HCT116 (cell line): ENCODE data around the gene LSMEM2.

Source experiments
- JUND ChIP-seq: IDR thresholded peaks from 2 replicates; pipeline ENCODE4 v1.6.1; 2012
- POLR2A ChIP-seq: IDR thresholded peaks from 2 replicates; pipeline ENCODE4 v1.7.0; 2011; ENCODE audit warnings: borderline replicate concordance; ENCODE audit not compliant: insufficient read depth, insufficient read length; ENCODE audit errors: extremely low read depth
- POLR2AphosphoS5 ChIP-seq: IDR thresholded peaks from 2 replicates; pipeline ENCODE4 v1.6.1; 2011; ENCODE audit warnings: mild to moderate bottlenecking, low read depth, low read length, moderate library complexity
- YY1 ChIP-seq: IDR thresholded peaks from 2 replicates; pipeline ENCODE4 v1.6.1; 2011; ENCODE audit warnings: low read length, low read depth, moderate library complexity, mild to moderate bottlenecking; ENCODE audit not compliant: insufficient replicate concordance; ENCODE audit errors: extremely low read depth
- TF ChIP-seq, protein P1 (sequence below), 3 experiments: fragments of 200-600 bp in 1 of 3; sonication (generic) in 1 of 3; IDR thresholded peaks in 2 of 3; conservative IDR thresholded peaks in 1 of 3; 2 replicates each; pipeline ENCODE4 v1.5.1; 2012 to 2017; ENCODE audit warnings: low read depth in 2 of 3, low read length in 2 of 3, antibody characterized with exemption in 1 of 3, borderline replicate concordance in 1 of 3, control low read depth in 1 of 3, mild to moderate bottlenecking in 1 of 3, mixed read lengths in 1 of 3, mixed run types in 1 of 3, moderate library complexity in 1 of 3; ENCODE audit not compliant: insufficient read depth in 1 of 3
- TF ChIP-seq, protein P2 (sequence below): IDR thresholded peaks from 2 replicates; pipeline ENCODE4 v1.6.1; 2012; ENCODE audit warnings: low read depth

- TF ChIP-seq POLR2A (no peak), YY1 (no peak), JUND (no peak), POLR2AphosphoS5 (no peak)
- TF ChIP-seq, protein P1, sequence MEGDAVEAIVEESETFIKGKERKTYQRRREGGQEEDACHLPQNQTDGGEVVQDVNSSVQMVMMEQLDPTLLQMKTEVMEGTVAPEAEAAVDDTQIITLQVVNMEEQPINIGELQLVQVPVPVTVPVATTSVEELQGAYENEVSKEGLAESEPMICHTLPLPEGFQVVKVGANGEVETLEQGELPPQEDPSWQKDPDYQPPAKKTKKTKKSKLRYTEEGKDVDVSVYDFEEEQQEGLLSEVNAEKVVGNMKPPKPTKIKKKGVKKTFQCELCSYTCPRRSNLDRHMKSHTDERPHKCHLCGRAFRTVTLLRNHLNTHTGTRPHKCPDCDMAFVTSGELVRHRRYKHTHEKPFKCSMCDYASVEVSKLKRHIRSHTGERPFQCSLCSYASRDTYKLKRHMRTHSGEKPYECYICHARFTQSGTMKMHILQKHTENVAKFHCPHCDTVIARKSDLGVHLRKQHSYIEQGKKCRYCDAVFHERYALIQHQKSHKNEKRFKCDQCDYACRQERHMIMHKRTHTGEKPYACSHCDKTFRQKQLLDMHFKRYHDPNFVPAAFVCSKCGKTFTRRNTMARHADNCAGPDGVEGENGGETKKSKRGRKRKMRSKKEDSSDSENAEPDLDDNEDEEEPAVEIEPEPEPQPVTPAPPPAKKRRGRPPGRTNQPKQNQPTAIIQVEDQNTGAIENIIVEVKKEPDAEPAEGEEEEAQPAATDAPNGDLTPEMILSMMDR (IDR thresholded peaks at IDR 0.05 in 2 of 3, conservative IDR thresholded peaks at IDR 0.05 in 1 of 3; ENCODE audit: borderline replicate concordance in 1 of 3, insufficient read depth in 1 of 3, low read depth in 2 of 3, low read length in 2 of 3): no peak
- TF ChIP-seq, protein P2, sequence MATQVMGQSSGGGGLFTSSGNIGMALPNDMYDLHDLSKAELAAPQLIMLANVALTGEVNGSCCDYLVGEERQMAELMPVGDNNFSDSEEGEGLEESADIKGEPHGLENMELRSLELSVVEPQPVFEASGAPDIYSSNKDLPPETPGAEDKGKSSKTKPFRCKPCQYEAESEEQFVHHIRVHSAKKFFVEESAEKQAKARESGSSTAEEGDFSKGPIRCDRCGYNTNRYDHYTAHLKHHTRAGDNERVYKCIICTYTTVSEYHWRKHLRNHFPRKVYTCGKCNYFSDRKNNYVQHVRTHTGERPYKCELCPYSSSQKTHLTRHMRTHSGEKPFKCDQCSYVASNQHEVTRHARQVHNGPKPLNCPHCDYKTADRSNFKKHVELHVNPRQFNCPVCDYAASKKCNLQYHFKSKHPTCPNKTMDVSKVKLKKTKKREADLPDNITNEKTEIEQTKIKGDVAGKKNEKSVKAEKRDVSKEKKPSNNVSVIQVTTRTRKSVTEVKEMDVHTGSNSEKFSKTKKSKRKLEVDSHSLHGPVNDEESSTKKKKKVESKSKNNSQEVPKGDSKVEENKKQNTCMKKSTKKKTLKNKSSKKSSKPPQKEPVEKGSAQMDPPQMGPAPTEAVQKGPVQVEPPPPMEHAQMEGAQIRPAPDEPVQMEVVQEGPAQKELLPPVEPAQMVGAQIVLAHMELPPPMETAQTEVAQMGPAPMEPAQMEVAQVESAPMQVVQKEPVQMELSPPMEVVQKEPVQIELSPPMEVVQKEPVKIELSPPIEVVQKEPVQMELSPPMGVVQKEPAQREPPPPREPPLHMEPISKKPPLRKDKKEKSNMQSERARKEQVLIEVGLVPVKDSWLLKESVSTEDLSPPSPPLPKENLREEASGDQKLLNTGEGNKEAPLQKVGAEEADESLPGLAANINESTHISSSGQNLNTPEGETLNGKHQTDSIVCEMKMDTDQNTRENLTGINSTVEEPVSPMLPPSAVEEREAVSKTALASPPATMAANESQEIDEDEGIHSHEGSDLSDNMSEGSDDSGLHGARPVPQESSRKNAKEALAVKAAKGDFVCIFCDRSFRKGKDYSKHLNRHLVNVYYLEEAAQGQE: no peak
These were observed 9.6 kb downstream of the LSMEM2 start for GRCh38 chr3:50288387-50289007.
